GM12872 (cell line): ENCODE results near the gene GPC5.

Experiments used
- TF ChIP-seq, protein P1 (sequence below): IDR thresholded peaks from 3 replicates; pipeline ENCODE4 v1.5.1; 2011; ENCODE audit warnings: low read depth, mild to moderate bottlenecking, low read length, moderate library complexity; ENCODE audit not compliant: insufficient read depth

Gene GPC5

GRCh38 chr13:92745258-92745657, 1346.8 kb downstream of the GPC5 start:
- TF ChIP-seq, protein P1, sequence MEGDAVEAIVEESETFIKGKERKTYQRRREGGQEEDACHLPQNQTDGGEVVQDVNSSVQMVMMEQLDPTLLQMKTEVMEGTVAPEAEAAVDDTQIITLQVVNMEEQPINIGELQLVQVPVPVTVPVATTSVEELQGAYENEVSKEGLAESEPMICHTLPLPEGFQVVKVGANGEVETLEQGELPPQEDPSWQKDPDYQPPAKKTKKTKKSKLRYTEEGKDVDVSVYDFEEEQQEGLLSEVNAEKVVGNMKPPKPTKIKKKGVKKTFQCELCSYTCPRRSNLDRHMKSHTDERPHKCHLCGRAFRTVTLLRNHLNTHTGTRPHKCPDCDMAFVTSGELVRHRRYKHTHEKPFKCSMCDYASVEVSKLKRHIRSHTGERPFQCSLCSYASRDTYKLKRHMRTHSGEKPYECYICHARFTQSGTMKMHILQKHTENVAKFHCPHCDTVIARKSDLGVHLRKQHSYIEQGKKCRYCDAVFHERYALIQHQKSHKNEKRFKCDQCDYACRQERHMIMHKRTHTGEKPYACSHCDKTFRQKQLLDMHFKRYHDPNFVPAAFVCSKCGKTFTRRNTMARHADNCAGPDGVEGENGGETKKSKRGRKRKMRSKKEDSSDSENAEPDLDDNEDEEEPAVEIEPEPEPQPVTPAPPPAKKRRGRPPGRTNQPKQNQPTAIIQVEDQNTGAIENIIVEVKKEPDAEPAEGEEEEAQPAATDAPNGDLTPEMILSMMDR = no peak

DNA sequence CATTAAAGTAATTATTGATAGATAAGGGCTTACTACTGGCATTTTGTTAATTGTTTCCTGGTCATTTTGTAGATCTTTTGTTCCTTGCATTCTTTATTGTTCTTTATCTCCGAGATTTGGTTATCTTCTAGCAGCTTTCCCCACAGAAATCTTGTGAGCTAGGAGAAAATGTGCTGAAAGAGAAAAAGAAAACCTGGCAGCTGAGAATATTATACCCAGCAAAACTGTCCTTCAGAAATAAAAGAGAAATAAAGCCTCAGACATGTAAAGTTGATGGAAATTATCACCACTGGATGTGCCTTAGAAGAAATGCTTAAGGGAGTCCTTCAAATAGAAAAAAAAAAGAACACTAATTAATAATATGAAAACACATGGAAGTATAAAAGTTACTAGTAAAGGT, 1363.3 kb downstream of the GPC5 start:
- TF ChIP-seq, protein P1 = no peak

DNA sequence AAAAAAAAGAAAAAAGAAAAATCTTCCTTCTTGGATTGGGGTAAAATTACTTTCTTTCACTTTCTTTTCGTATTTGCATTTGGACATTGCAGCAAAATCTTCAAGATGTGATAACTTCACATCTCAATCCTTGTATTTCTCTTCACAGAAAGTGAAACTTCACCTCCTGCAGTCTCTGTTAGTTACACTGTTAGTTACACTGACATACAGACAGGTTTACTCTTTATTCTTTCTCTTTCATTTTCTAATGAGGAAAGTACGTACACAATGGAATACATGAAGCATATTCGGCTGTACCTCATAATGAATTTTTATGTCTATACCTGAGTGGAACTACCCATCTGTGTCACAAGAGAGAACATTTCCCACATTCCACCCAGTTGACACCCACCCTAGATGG, 1369.0 kb downstream of the GPC5 start:
- TF ChIP-seq, protein P1 = no peak

DNA sequence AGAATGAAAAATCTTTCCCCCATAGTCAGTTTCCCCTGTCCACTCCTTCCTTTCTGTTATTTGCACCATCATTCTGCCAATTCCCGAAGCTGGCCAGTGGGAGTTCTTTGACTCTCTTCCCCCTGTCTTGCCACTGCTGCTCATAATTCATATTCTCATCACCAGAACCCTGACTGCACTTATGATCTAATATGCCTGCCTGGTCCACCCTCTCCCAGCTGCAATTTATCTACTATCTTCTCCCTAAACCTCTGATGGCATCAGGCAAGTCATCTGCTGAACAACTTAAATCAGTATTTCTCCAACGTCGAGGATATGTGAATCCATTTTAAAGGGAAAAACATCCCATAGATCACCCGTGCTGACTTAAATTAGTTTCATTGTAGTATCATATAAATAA, 1370.2 kb downstream of the GPC5 start:
- TF ChIP-seq, protein P1 = no peak

- TF ChIP-seq, protein P1 = no peak
Observed at GRCh38 chr13:92769046-92769445, 1370.6 kb downstream of the GPC5 start.

GRCh38 chr13:92775658-92776057, 1377.2 kb downstream of the GPC5 start:
- TF ChIP-seq, protein P1 = no peak

- TF ChIP-seq, protein P1 = no peak
Observed at GRCh38 chr13:92781965-92782690, 1383.7 kb downstream of the GPC5 start.
